K562 (cell line): ENCODE results near the gene HARS2.

ENCODE experiments used
- FOS ChIP-seq: IDR thresholded peaks from 3 replicates; pipeline ENCODE4 v1.6.1; 2011; ENCODE audit not compliant: insufficient read length; ENCODE audit errors: extremely low read depth
- GABPA ChIP-seq: fragments of 200-800 bp; sonication (Bioruptor generic); conservative IDR thresholded peaks from 2 replicates; pipeline ENCODE4 v1.6.1; 2016; ENCODE audit warnings: low read depth, missing genetic modification characterization, missing compliant biosample characterization
- NFATC3 ChIP-seq: fragments of 450-650 bp; IDR thresholded peaks from 2 replicates; pipeline ENCODE4 v1.6.1; 2017; ENCODE audit warnings: mild to moderate bottlenecking
- POLR2AphosphoS5 ChIP-seq: IDR thresholded peaks from 2 replicates; pipeline ENCODE4 v1.6.1; 2011; ENCODE audit warnings: mild to moderate bottlenecking, low read depth, low read length, moderate library complexity; ENCODE audit not compliant: control insufficient read depth, insufficient read depth

GRCh38 chr5:140664030-140664358 lies 27.3 kb upstream of the HARS2 start:
- no peak for TF ChIP-seq FOS
- no peak for TF ChIP-seq POLR2AphosphoS5
- no peak for TF ChIP-seq GABPA
- TF ChIP-seq NFATC3, result no peak
